ENCODE results near the gene ACTR1A.

The ACTR1A gene

GRCh38 chr10:102514487-102515311 lies 12.2 kb upstream of the ACTR1A start:
- peak in 1 of 2 donors; percentile 53 for DNase-seq
- no peak for TF ChIP-seq CTCF (IDR thresholded peaks at IDR 0.05)
- Histone ChIP-seq H3K9me3 (no peaks in the 10 kb centered on the region), H3K27ac (peak overlapping the region in 1 of 2 donors; percentile 9), H3K36me3 (peaks cover 0 to 57% (median 36%) of the 10 kb centered on the region in 3 donors), H3K4me1 (peaks cover 0 to 27% (median 4%) of the 10 kb centered on the region in 4 donors), H3K4me3 (no peak overlapping the region), H3K27me3 (no peaks in the 10 kb centered on the region)
- intact Hi-C loops (cut with DNase I; ENCODE audit: low total_unique reads) = no loop called here

GRCh38 chr10:102511583-102512274 lies 9.2 kb upstream of the ACTR1A start:
- H3K4me3 ChIP-seq = no peak overlapping the region
- peaks cover 0 to 31% (median 13%) of the 10 kb centered on the region in 4 donors for H3K4me1 ChIP-seq
- H3K27ac ChIP-seq = no peak overlapping the region
- peaks cover 0 to 57% (median 45%) of the 10 kb centered on the region in 3 donors for H3K36me3 ChIP-seq
- intact Hi-C loops (cut with DNase I; ENCODE audit: low total_unique reads) = no loop called here
- TF ChIP-seq CTCF (IDR thresholded peaks at IDR 0.05) = no peak
- H3K27me3 ChIP-seq = no peaks in the 10 kb centered on the region
- peak in 1 of 2 donors; percentile 43 for DNase-seq
- no peaks in the 10 kb centered on the region for H3K9me3 ChIP-seq

GRCh38 chr10:102509387-102509786 lies 6.9 kb upstream of the ACTR1A start:
- intact Hi-C loops (cut with DNase I; ENCODE audit: low total_unique reads) = no loop called here
- Histone ChIP-seq H3K9me3 (no peaks in the 10 kb centered on the region), H3K4me3 (no peak overlapping the region), H3K36me3 (peaks cover 0 to 51% (median 43%) of the 10 kb centered on the region in 3 donors), H3K27ac (no peak overlapping the region), H3K4me1 (peaks cover 0 to 36% (median 25%) of the 10 kb centered on the region in 4 donors), H3K27me3 (no peaks in the 10 kb centered on the region)
- peak in 1 of 2 donors; percentile 4 for DNase-seq
- TF ChIP-seq CTCF (IDR thresholded peaks at IDR 0.05) = no peak

- Histone ChIP-seq H3K36me3 (peaks cover 0 to 42% (median 34%) of the 10 kb centered on the region in 3 donors), H3K9me3 (no peaks in the 10 kb centered on the region), H3K4me3 (no peak overlapping the region), H3K27me3 (no peaks in the 10 kb centered on the region), H3K27ac (no peak overlapping the region), H3K4me1 (peaks cover 0 to 38% (median 27%) of the 10 kb centered on the region in 4 donors)
- DNase-seq = peak in 1 of 2 donors; percentile 9
- no peak for TF ChIP-seq CTCF (IDR thresholded peaks at IDR 0.05)
- intact Hi-C loops (cut with DNase I; ENCODE audit: low total_unique reads) = no loop called here
These were observed 6.0 kb upstream of the ACTR1A start for GRCh38 chr10:102508506-102508905.

GRCh38 chr10:102507521-102507920 lies 5.0 kb upstream of the ACTR1A start:
- no peak for TF ChIP-seq CTCF (IDR thresholded peaks at IDR 0.05)
- Histone ChIP-seq H3K36me3 (peaks cover 0 to 32% (median 28%) of the 10 kb centered on the region in 3 donors), H3K27me3 (no peaks in the 10 kb centered on the region), H3K4me1 (peaks cover 0 to 44% (median 32%) of the 10 kb centered on the region in 4 donors), H3K9me3 (no peaks in the 10 kb centered on the region), H3K4me3 (no peak overlapping the region), H3K27ac (peak overlapping the region in 1 of 2 donors; percentile 24)
- intact Hi-C loops (cut with DNase I; ENCODE audit: low total_unique reads) = no loop called here
- peak in 1 of 2 donors; percentile 10 for DNase-seq

All from tibial artery (tissue), 4 donors.